NCI-H1436 treated with DMSO at 0.1 percent for 48 hours (cell line): Measurements from ENCODE around the gene RABL6.
"Not testable (repeated sequence)": the region's sequence is repeated elsewhere in the genome, so short reads cannot be mapped to it uniquely, and the experiment has no call there.

Source experiments
- DNase-seq: peaks from one replicate; lab custom pipeline; 2025; lab: John Stamatoyannopoulos, UW

Gene RABL6

GRCh38 chr9:136776947-136777346 lies 30.8 kb upstream of the RABL6 start:
- DNase-seq: no peak

DNA sequence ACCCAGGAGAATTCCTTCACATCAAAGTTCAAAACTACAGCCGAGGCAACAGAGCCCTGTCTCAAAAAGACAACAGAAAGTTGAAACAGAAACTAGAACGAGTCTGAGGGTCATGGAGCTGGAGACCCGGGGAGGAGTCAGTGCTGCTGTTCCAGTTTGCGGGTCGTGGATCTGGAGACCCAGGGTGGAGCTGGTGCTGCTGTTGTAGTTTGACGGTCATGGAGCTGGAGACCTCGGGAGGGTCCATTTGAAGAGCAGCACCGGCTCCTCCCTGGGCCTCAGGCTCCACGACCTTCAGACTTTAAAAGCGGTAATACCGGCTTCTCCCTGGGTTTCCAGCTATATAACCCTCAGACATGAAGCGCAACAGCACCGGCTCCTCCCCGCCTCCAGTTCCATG lies 30.4 kb upstream of the RABL6 start:
- no peak for DNase-seq

DNA sequence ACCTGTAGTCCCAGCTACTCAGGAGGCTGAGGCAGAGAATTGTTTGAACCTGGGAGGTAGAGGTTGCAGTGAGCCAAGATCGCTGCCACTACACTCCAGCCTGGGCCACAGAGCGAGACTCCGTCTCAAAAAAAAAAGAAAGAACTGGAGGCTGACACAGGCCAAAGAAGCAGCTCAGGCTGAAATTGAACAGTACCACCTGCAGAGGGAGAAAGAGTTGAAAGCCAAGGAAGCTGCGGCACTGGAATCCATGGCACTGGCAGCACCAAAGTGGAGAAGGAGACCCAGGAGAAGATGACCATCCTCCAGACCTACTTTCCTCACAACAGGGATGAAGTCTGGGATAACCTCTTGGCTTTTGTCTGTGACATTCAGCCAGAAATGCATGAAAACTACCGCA lies 27.9 kb upstream of the RABL6 start:
- no peak for DNase-seq

DNA sequence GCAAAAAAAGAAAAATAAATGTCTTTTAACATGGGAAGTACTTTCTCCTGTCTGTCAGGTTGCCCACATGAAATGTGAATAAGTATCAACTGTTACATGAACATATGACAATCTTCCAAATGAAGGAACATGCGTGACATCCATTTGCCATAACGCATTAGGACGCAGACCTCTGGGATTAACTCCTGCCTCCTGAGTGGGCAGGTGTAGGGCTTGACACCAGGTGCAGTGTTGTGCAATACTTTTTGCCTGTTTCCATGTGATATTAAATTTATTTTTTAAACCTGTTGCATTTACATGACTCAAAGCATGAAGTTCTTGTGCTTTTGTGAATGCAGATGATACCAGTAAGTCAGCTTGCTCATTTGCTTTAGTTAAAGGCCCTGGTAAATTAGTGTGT lies 25.3 kb upstream of the RABL6 start:
- no peak for DNase-seq

DNA sequence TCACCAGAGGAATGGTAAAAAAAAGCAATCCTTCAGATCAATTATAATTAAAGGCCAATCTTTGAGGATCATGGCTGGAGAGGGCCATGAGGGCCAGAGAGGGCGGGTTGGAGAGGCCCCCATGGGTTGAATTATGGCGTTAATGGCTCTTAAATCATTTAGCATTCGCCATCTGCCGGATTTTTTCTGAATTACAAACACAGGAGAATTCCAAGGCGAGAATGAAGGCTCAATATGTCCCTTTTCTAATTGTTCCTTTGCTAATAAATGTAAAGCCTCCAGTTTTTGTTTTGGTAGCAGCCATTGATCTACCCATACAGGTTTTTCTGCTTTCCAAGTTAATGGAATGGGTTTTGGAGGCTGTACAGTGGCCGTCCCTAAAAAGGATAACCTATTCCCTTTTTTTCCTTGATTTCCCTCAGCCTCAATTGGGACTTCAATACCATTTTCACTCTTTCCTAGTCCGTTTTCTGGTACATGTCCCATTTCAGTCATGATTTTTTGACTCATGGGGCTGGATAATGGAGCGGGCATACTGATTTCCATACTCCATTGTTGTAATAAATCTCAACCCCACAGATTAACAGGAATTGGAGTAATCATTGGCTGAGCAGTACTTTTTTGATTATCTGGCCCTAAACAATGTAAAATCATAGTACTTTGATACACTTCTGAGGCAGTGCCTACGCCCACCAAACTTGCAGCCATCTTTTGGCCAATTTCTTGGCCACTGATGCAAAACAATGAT lies 23.3 kb upstream of the RABL6 start:
- no peak for DNase-seq

- DNase-seq: no peak
These were observed 22.8 kb upstream of the RABL6 start for GRCh38 chr9:136784997-136785361.

GRCh38 chr9:136785565-136786355 lies 22.0 kb upstream of the RABL6 start:
- not testable (repeated sequence) for DNase-seq

DNA sequence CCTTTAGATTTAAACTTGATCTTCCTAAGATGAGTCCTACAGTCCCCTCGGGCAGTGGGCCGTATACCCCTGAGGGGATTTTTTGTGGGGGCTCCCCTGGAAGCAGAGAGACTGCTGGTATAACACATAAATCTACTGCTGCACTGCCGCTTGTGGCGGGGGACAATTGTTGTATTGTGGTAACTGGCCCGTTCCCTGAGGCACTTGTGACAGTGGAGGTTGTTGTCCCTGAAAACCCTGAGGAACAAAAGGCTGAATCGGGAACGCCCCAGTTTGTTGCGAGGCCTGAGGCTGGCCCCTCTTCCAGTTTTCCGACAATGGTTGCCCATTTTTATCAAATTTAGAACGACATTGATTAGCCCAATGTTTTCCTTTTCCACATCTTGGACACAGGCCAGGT lies 21.3 kb upstream of the RABL6 start:
- no peak for DNase-seq

GRCh38 chr9:136786983-136787382 lies 20.8 kb upstream of the RABL6 start:
- not testable (repeated sequence) for DNase-seq

GRCh38 chr9:136787690-136788400 lies 19.9 kb upstream of the RABL6 start:
- DNase-seq: no peak

- not testable (repeated sequence) for DNase-seq
These were observed 18.9 kb upstream of the RABL6 start for GRCh38 chr9:136788644-136789522.

DNA sequence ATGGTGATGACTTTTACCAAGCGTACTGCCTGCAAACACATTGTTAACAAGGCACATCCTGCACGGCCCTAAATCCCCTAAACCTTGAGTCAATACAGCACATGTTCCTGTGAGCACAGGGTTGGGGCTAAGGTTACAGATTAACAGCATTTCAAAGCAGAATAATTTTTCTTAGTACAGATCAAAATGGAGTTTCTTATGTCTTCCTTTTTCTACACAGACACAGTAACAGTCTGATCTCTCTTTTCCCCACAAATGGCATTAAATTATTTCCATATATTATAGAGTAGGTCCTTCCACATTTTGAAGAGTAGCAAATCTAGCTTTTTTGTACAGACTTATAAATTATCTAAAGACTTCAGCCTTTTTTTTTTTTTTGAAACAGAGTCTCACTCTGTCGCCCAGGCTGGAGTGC lies 18.2 kb upstream of the RABL6 start:
- DNase-seq: no peak

- DNase-seq: peak; percentile 97
These were observed 16.9 kb upstream of the RABL6 start, which contains the start of gene TMEM141 for GRCh38 chr9:136790640-136791515. TSS of gene TMEM141 (plus strand) at chr9:136791344. CDS start at chr9:136791371, 27 bp downstream.

DNA sequence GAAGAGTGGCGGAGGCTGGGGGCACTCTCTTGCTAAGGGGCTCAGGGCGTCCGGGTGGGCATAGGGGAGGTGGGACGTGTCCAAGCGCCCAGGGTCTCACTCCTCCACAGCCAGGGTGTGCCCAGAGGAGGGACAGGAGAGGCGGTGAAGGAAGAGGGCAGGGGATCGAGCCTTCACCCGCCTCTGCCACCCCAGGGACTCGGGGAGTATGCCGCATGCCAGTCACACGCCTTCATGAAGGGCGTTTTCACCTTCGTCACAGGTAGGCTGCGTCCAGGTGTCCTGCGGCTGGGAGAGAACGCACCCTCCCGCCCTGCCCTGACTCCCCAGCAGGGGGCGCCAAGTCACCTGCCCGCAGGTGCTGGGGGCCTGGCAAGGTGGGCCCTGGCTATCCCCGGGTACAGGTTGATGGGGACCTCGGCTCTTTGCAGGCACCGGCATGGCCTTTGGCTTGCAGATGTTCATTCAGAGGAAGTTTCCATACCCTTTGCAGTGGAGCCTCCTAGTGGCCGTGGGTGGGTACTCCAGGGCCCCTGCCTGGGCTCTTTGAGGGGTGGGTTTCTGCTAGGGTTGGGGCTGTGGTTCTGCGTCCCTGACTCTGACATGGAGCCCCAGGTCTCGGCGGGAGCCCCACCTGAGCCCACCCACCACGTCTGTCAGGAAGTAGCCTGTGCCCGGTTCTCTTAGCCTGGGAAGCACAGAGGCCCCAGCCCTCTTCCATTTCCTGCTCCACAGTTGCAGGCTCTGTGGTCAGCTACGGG lies 16.1 kb upstream of the RABL6 start:
- no peak for DNase-seq

GRCh38 chr9:136792321-136793085 lies 15.2 kb upstream of the RABL6 start:
- DNase-seq: no peak

DNA sequence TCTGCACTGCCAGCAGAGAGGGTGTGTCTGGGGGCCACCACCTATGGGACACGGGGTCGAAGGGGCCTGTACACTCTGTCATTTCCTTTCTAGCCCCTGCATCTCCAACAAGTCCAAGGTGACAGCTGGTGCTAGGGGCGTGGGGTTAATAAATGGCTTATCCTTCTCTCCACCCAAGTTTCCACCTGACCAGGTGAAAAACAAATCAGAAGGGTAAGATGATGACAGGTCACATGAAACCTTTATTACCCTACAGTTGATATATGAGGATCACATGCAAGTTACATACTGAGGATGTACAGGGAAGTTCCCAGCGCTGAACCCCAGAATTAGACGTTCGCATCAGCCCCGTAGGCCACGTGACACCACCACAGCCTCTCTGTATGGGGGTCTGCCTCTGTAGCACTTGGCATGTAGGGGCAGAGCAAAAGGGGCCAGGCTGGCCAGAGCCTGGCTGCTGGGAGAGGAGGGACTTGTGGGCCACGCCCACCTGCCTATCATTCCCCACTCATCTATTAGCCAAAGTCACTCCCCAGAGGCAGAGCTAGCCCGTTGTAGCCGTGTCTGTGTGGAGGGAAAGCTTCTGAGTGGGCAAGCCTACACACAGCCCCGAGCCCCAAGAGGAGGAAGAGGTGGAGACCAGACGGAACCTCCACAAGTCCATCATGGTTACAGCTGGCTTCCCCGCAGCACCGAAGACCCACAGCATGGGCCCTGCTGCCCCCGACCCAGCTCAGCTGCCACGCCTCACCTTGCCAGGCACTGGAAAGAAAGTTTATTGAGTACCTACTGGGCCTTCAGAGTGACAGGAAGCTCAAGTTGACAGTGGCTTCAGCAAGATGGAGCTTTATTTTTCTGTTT lies 14.4 kb upstream of the RABL6 start:
- no peak for DNase-seq

DNA sequence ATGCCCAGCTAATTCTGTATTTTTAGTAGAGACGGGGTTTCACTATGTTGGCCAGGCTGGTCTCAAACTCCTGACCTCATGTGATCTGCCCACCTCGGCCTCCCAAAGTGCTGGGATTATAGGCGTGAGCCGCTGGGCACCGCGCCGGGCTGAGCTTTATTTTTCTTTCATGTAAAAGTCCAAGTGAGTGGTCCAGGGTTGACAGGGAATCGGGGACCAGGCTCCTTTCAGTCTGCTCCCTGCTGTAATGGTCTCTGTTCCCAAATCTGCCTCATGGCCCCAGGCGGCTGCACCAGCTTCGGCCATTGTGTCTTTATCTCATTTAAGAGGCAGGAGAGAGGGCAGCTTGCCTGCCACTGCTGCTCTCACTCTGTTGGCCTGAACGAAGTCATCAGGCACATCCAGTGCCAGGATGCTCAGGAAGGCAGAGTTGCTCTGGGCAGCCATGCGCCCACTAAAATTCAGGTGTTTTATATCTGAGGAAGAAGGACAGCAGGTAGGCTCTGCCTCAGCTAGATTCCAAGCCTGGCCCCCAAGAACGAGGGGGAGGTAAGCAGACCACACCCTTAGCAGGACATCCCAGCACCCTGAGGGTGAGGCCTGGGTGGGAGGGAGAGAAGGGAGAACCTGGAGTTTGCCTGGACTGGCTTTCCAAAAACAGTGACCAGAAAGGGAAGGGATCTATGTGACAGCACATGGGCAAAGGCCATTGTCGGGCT lies 13.3 kb upstream of the RABL6 start:
- DNase-seq: no peak

- no peak for DNase-seq
These were observed 12.8 kb upstream of the RABL6 start for GRCh38 chr9:136795000-136795348.
